Tongue (tissue), 2 donors: ENCODE data around the gene OR51G1. TPM values are rescaled to one million over a fixed set of nuclear protein-coding genes. Genes with fewer than 3 reads are reported as not detected.
"Not testable (repeated sequence)": the region's sequence is repeated elsewhere in the genome, so short reads cannot be mapped to it uniquely, and the experiment has no call there.

Source experiments
- DNase-seq: peaks from one replicate; pipeline ENCODE4 v3.0.0-alpha.2; 2015
- total RNA-seq: library from RNA; depleted of rRNA; stranded (reverse); fragments of >200 nt; gene quantifications from one replicate; pipeline ENCODE4 v1.2.3, GENCODE V29; 2014

OR51G1 gene
- not detected for total RNA-seq

DNA sequence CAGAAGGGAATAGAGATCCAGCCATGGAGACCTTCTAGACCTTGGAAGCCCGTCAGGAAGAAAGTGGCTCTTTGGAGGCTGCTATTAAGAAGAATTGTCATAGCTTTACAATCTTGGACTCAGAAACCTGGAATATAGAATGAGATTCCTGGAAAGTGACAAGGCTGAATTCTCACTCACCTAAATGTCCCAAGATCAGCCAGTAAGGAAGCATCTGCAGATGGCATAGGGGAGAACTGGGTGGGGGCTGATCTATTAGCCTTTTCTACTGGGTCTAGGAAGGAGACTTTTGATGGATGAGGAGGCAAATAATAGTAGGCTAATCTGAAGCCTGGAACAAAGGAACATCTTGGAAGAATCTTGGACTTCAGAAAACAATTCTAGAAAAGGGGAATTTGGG, at the start of gene OR51G1:
TSS of gene OR51G1 (minus strand) at position 101 of the 400 bp plus-strand sequence. CDS start at position 101, 0 bp downstream.
- DNase-seq = no peak

GRCh38 chr11:4962816-4963215, 38.7 kb upstream of the OR51G1 start:
- DNase-seq = peak; percentile 56

GRCh38 chr11:4960877-4961276, 36.7 kb upstream of the OR51G1 start:
- DNase-seq = no peak

- DNase-seq = no peak
These were observed 33.3 kb upstream of the OR51G1 start for GRCh38 chr11:4957396-4957795.

DNA sequence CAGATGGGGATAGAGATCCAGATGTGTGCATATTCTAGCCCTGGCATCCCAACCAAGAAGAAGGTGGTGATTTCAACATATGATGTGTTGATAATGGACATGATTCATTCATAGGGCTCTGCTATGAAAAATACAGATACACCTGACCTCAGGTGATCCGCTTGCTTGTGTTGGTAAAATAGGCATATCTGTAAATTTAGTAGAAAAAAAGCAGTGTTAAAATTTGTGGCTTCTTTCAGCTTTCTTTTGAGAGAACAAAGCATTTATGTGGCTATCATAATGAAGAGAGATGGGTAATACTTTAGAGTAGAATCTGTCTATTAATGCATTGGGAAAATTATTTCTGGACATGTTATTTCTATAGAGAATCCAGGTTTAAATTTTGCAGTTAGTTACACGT, 31.5 kb upstream of the OR51G1 start, which contains the start of gene OR51A2:
TSS of gene OR51A2 (minus strand) at position 101 of the 400 bp plus-strand sequence. CDS start at position 101, 0 bp downstream.
- not testable (repeated sequence) for DNase-seq

- no peak for DNase-seq
These were observed 23.4 kb upstream of the OR51G1 start, which contains the start of gene OR51A4 for GRCh38 chr11:4947505-4947904. Gene OR51A4 (minus strand): TSS chr11:4947605. CDS start chr11:4947100, 505 bp downstream.

DNA sequence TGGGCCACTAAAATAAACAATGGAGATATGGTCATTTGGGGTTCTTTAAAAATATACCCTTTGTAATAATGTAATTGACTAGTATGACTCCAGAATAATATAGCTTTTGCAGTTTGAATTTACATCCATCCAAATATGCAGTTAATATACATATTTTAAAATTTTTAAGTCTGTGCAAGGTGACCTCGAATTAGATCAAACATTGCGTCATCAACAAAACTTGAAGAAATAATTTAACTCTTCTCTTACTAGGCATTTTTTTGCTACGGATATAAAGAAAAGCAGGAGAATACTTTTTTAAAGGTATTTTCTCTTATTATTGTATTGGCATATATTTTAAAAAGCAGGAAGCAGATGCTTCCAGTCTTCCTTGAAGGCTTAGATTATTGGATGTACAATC, 12.6 kb upstream of the OR51G1 start:
- no peak for DNase-seq

GRCh38 chr11:4932751-4933150, 8.6 kb upstream of the OR51G1 start:
- DNase-seq = no peak

DNA sequence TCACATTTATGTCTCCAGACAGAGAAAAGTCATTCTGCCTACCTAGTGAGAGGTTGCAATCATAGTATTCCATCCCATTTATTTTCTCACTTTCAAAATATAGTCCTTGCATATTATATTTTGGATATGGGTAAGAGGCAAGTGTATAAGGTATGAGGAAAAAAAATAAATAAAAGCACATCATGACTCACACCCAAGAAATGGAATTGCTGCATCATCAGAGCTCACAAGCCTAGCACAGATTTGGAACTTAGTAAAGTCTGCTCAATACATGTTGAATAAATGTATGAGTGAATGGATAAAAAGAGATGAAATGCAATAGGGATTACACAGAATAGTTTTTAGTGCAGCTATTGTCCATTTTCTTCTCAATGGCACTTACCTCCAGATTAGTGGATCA, 2.5 kb upstream of the OR51G1 start:
- no peak for DNase-seq

GRCh38 chr11:4922304-4922703, 1.8 kb downstream of the OR51G1 start:
- no peak for DNase-seq

GRCh38 chr11:4921796-4922195, 2.3 kb downstream of the OR51G1 start:
- no peak for DNase-seq

GRCh38 chr11:4919250-4919649, 4.9 kb downstream of the OR51G1 start, which contains the start of gene OR51G2:
Gene OR51G2 (minus strand): TSS chr11:4919350. CDS start chr11:4915663, 3,687 bp downstream.
- DNase-seq = no peak

DNA sequence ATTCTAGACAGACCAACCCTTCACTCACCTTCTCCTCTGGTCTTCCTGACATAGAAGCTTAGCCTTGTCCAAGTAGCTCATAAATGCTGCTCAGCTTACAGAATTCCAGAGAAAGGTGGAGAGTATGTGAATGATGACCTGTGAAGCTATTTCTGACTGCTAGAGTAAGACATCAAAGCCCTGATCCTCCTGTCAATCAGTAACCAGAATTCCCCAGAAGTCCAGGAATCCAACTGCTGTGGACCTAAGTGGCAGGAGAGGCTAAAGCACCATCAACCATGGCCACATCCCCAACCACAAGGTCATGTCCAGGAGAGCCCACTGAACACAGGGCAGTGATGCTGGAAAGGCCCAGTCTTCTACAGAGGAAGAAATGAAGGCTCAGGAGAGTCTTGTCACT, 7.6 kb downstream of the OR51G1 start:
- DNase-seq = peak; percentile 0

DNA sequence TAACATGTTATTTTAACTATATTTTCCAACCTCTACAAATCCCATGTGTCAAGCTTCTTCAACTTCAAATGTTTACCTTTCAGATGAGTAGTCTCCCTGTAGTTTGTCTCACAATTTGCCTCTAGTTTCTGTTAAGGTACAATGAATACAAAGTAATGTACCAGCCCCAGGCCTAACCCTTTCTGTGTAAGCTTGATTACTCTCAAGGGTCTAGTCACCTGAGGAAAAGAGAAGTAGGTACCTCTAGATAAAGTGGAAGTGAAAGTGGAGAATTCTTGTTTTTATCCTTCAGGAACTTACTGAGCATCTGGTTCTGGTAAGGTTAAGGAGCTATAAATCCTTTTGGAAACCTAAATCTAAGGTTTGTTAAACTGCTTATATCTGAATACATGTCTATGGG, 20.7 kb downstream of the OR51G1 start, which contains the start of gene OR51A7:
TSS of gene OR51A7 (plus strand) at position 300 of the 400 bp plus-strand sequence. CDS start 3,587 bp downstream, outside the sequence.
- no peak for DNase-seq

- peak; percentile 18 for DNase-seq
These were observed 32.0 kb downstream of the OR51G1 start for GRCh38 chr11:4891996-4892640.

GRCh38 chr11:4890279-4890678, 33.9 kb downstream of the OR51G1 start:
- no peak for DNase-seq

GRCh38 chr11:4887591-4887990, 36.5 kb downstream of the OR51G1 start:
- no peak for DNase-seq

DNA sequence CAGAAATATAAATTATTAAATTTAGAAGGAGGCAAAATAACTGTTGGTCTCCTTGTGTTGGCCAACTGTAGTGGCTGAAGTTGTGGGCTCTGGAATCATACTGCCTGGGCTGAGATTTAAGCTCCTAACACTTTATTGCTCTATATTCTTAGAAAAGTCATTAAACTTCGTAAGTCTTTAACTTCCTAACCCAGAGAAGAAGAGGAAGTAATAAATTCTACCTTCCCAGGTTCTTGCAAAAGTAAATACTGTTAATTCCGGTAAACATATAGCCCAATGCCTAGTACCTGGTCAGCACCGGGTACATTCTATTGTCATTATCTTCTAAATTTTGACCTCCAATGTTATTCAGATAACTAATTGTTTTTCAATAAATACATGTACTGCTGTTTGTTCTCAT, 38.0 kb downstream of the OR51G1 start:
- no peak for DNase-seq

- peak; percentile 46 for DNase-seq
These were observed 39.8 kb downstream of the OR51G1 start for GRCh38 chr11:4884361-4884760.

DNA sequence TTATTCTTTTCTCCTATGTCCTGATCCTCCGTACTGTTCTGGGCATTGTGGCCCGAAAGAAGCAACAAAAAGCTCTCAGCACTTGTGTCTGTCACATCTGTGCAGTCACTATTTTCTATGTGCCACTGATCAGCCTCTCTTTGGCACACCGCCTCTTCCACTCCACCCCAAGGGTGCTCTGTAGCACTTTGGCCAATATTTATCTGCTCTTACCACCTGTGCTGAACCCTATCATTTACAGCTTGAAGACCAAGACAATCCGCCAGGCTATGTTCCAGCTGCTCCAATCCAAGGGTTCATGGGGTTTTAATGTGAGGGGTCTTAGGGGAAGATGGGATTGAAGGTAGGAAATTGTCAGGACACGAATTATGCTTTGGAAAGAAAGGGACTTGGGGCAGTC, 41.6 kb downstream of the OR51G1 start:
- no peak for DNase-seq

- DNase-seq = peak; percentile 54
These were observed 42.2 kb downstream of the OR51G1 start, which contains the start of gene OR51T1 for GRCh38 chr11:4881860-4882500. Gene OR51T1 (plus strand): TSS chr11:4881900. CDS start chr11:4881900, 0 bp downstream.

DNA sequence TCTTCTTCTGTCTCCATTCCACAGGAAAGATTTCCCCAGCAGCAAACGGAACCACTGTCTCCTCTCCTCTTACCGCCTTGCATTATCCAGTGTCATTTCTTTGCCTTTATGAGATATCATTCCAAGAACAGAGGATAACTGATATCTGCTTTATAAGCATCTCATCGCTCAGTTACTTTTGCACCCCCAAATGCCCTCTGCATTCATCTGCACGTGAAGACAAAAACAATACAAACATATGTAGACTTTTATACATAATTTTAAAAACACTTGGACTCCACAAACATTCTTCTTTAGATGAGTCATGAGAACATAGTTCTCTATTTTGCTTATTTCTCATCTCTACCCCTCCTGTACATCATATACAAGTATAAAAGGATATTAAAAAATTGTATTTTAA, 43.0 kb downstream of the OR51G1 start:
- no peak for DNase-seq
